ENCODE data around the gene PROK2.

PROK2 gene

GRCh38 chr3:71734881-71735280 lies 50.1 kb downstream of the PROK2 start:
- no peak for DNase-seq (ENCODE audit: low spot score)

GRCh38 chr3:71733319-71733718 lies 51.6 kb downstream of the PROK2 start:
- no peak for DNase-seq (ENCODE audit: low spot score)

DNA sequence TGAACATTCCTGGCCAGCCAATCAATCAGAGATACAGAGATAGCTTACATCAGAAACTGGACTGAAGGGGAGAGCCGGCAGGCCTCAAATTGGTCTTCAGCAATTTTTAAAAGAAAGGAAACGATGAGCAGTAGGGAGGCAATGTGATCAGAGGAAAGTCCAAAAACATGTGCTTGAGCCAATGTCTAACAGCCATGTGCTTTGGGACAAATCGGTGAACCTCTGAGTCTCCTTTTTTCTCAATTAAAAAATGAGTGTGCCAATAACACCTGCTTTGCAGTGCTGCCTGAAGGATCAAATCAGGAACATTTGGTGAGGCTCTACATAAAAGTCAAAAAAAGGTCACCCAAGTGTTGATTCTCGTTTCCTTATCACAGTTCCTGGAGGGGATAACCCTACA lies 52.3 kb downstream of the PROK2 start:
- DNase-seq (ENCODE audit: low spot score) = no peak

DNA sequence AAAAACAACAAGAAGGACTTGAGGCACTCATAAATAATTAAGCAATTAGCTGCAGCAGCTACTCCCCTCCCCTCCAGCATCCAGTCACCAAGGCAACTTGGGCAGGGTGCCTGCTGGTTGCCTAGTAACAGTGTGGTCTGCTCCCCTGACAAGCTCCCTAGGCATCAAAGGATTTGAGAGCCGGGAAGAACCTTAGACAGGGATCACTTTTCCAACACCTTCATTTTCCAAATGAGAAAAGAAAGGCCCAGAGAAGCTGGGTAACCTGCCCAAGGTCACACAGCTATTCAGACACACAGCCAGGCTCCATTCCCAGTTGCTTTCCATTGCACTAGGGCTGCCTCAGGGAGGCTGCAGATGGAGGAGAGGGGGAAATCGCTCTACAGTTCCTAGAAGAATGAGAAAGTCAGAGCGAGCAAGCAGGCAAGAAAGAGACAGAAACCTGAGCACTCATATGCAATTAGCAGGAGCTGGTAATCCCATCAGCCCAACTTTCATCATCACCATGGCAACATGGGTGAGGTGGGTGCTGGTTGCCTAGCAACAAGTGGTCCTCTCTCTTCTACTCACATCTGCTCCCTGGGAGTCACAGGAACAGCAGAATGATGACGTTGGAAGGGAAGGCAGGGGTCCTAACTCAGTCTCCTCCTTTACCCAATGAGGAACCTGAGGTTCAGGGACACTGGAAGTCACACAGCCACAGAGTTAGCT lies 56.2 kb downstream of the PROK2 start:
- DNase-seq (ENCODE audit: low spot score) = no peak

DNA sequence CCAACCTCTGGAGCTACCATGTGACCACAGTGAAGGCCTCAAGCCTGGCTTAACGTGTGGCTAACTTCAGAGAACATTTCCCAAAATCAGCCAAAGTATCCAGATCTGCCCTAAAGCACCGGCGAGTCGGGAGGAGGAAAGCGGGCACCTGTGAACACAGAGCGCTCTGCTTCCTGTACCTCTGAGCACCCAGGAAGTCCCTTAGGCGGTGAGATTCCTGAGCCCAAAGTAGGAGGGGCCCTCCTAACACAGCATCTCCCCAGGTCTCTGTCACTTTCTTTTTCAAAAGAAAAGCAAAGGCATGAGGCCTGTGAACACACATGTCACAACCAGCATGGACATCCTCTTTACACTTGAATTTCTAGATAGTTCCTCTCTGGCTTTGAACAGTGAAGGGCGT lies 58.8 kb downstream of the PROK2 start:
- no peak for DNase-seq (ENCODE audit: low spot score)

- DNase-seq (ENCODE audit: low spot score) = peak; percentile 38
These were observed 59.5 kb downstream of the PROK2 start, which contains the start of gene EIF4E3 for GRCh38 chr3:71725271-71725991. EIF4E3 (minus strand) TSS chr3:71725402; CDS start chr3:71725367, 35 bp downstream.

DNA sequence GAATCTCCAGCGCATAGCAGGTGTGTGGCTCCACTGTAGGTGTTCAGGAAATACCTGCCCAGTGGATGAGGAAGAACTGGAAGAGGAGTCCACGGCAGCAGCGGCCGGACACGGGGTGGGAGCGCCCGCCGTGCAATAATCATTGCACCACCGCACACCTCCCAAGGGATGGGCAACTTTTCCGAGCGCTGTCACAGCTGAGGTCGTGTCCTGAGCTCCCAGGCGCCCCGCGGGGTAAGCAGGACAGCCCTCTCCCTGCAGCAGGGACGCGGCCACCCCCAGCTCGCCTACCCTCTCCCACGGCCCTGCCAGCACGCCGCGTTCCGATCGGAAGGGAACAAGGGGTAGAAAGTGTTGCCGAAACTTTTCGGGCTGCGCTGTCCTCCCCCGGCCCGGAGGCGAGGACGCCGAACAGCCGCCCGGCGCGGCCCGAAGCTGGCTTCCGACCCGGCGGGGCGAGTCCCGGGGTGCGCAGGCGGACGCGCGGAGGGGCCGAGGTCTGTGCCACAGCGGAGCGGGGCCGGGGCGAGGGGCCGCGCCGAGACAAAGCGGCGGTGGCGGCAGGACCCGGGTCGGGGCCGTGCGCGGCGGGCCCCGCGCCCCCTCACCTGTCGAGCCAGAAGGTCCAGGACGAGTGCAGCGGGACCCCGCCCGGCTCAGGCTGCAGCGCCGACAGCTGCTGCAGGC lies 60.2 kb downstream of the PROK2 start:
- peak; percentile 31 for DNase-seq (ENCODE audit: low spot score)

DNA sequence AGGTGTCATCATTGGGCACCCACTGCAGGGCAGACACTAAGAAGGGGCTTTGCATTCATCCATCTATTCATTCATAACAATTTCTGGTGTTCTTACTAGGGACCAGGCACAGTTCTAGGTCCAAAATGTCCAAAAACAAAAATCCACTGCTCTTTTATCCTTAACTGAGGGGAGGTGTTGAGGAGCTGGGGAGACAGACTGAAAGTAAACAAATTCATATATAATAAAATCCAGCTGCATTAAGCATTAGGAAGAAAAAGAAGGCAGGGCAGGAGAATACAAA lies 60.8 kb downstream of the PROK2 start:
- no peak for DNase-seq (ENCODE audit: low spot score)

DNA sequence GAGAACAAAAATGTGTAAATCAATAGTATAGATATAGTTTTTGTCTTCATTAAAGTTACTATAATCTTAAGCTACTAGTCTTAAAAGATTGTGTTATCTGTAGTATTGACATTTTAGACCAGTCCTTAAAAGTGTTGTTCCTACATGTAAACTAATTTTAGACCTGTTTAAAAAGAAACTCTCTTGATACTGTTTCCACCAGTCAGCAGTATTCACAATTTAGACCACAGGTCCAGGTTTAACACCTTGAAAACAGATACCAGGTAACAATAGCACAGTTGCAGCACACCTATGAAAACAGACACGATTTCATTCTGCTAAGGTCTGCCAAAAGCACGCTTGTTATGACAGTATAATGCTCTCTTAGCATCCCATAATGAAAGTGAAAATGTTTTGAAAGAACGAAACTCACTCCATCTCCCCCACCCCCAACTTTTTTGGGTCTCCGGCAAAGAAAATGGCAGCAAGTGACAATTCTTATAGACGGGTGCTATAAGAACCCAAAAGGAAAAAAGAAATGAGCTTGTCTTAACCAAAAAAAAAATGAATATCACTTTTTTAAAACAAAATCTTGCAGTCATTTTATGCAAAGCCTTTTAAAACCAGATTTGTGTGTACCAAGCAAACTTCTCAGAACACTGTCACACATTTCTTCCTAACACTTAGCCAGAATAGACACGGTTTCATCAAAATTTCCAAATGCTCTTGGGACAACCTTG lies 61.3 kb downstream of the PROK2 start:
- no peak for DNase-seq (ENCODE audit: low spot score)

- DNase-seq (ENCODE audit: low spot score) = no peak
These were observed 62.3 kb downstream of the PROK2 start for GRCh38 chr3:71722693-71723092.

Measured in LoVo (cell line).